Measurements from ENCODE around the gene PPP2R1B. TPM values are rescaled to one million over a fixed set of nuclear protein-coding genes. Genes with fewer than 3 reads are reported as not detected.
"Not testable (repeated sequence)": the region's sequence is repeated elsewhere in the genome, so short reads cannot be mapped to it uniquely, and the experiment has no call there.

PPP2R1B gene
- polyA plus RNA-seq, 3 donors from 2014 or later: 12.0 to 20.3 (median 13.4) TPM

GRCh38 chr11:111776398-111777093 is 10.4 kb upstream of the PPP2R1B start:
- Mint-ChIP-seq H3K4me1 (no peaks in the 10 kb centered on the region), H3K36me3 (no peaks in the 10 kb centered on the region), H3K4me3 (no peak overlapping the region), H3K9me3 (no peaks in the 10 kb centered on the region), H3K27ac (no peak overlapping the region), H3K27me3 (ENCODE audit: low read depth in 3 of 3) (peaks cover 1 to 3% (median 2%) of the 10 kb centered on the region in 3 donors)
- DNase-seq: no peak

- Mint-ChIP-seq H3K27ac (no peak overlapping the region), H3K27me3 (ENCODE audit: low read depth in 3 of 3) (peaks cover 1 to 2% (median 1%) of the 10 kb centered on the region in 3 donors)
These were observed 8.9 kb upstream of the PPP2R1B start for GRCh38 chr11:111774955-111775710.

GRCh38 chr11:111772535-111772934 is 6.3 kb upstream of the PPP2R1B start:
- H3K4me3 Mint-ChIP-seq: no peak overlapping the region

More at GRCh38 chr11:111774955-111775710, 8.9 kb upstream of the PPP2R1B start:
- Mint-ChIP-seq H3K36me3 (no peaks in the 10 kb centered on the region), H3K4me1 (no peaks in the 10 kb centered on the region), H3K9me3 (no peaks in the 10 kb centered on the region), H3K4me3 (no peak overlapping the region)
- no peak for DNase-seq

GRCh38 chr11:111771205-111771604 is 5.0 kb upstream of the PPP2R1B start:
- H3K9me3 Mint-ChIP-seq; H3K27me3 Mint-ChIP-seq (ENCODE audit: low read depth in 3 of 3); H3K4me3 Mint-ChIP-seq; DNase-seq; H3K27ac Mint-ChIP-seq; H3K36me3 Mint-ChIP-seq: not testable (repeated sequence)
- peaks cover 9 to 10% of the 10 kb centered on the region in 2 donors for H3K4me1 Mint-ChIP-seq

More at GRCh38 chr11:111772535-111772934, 6.3 kb upstream of the PPP2R1B start:
- no peaks in the 10 kb centered on the region for H3K9me3 Mint-ChIP-seq
- no peak for DNase-seq
- no peaks in the 10 kb centered on the region for H3K36me3 Mint-ChIP-seq
- H3K27me3 Mint-ChIP-seq (ENCODE audit: low read depth in 3 of 3): peaks cover 0 to 1% (median 0%) of the 10 kb centered on the region in 3 donors
- no peak overlapping the region for H3K27ac Mint-ChIP-seq
- no peaks in the 10 kb centered on the region for H3K4me1 Mint-ChIP-seq

- H3K27me3 Mint-ChIP-seq (ENCODE audit: low read depth in 3 of 3): peaks cover 0 to 4% (median 0%) of the 10 kb centered on the region in 3 donors
- no peak overlapping the region for H3K4me3 Mint-ChIP-seq
- peaks cover 11 to 13% of the 10 kb centered on the region in 2 donors for H3K4me1 Mint-ChIP-seq
- no peaks in the 10 kb centered on the region for H3K9me3 Mint-ChIP-seq
- H3K27ac Mint-ChIP-seq: no peak overlapping the region
- H3K36me3 Mint-ChIP-seq: no peaks in the 10 kb centered on the region
- no peak for DNase-seq
These were observed 4.5 kb upstream of the PPP2R1B start for GRCh38 chr11:111770581-111771134.

GRCh38 chr11:111766834-111767142 is 599 bp upstream of the PPP2R1B start:
- Mint-ChIP-seq H3K27me3 (ENCODE audit: low read depth in 3 of 3) (peaks cover 0 to 6% (median 0%) of the 10 kb centered on the region in 3 donors), H3K4me3 (peak overlapping the region; percentile 96 to 100 (median 99)), H3K27ac (peak overlapping the region; percentile 82 to 98 (median 96)), H3K36me3 (peaks cover 0 to 13% (median 5%) of the 10 kb centered on the region in 3 donors), H3K4me1 (peaks cover 27 to 39% of the 10 kb centered on the region in 2 donors), H3K9me3 (no peaks in the 10 kb centered on the region)
- no peak for DNase-seq

- no peak for DNase-seq
- peaks cover 27 to 39% of the 10 kb centered on the region in 2 donors for H3K4me1 Mint-ChIP-seq
These were observed 737 bp downstream of the PPP2R1B start for GRCh38 chr11:111765320-111765983.

GRCh38 chr11:111764621-111765020 is 1.6 kb downstream of the PPP2R1B start:
- no peaks in the 10 kb centered on the region for H3K9me3 Mint-ChIP-seq
- peaks cover 7 to 24% (median 8%) of the 10 kb centered on the region in 3 donors for H3K36me3 Mint-ChIP-seq
- no peak for DNase-seq
- peaks cover 27 to 39% of the 10 kb centered on the region in 2 donors for H3K4me1 Mint-ChIP-seq
- peak overlapping the region in 2 of 6 donors; percentile 65 to 92 for H3K27ac Mint-ChIP-seq
- H3K4me3 Mint-ChIP-seq: peak overlapping the region; percentile 43 to 100 (median 99)
- H3K27me3 Mint-ChIP-seq (ENCODE audit: low read depth in 3 of 3): peaks cover 0 to 6% (median 0%) of the 10 kb centered on the region in 3 donors

More at GRCh38 chr11:111765320-111765983, 737 bp downstream of the PPP2R1B start:
- peak overlapping the region; percentile 82 to 97 (median 94) for H3K27ac Mint-ChIP-seq
- peak overlapping the region; percentile 96 to 100 (median 99) for H3K4me3 Mint-ChIP-seq
- H3K9me3 Mint-ChIP-seq: no peaks in the 10 kb centered on the region
- H3K27me3 Mint-ChIP-seq (ENCODE audit: low read depth in 3 of 3): peaks cover 0 to 6% (median 0%) of the 10 kb centered on the region in 3 donors
- H3K36me3 Mint-ChIP-seq: peaks cover 4 to 19% (median 5%) of the 10 kb centered on the region in 3 donors

GRCh38 chr11:111762981-111763643 is 3.1 kb downstream of the PPP2R1B start:
- H3K4me3 Mint-ChIP-seq: no peak overlapping the region
- no peaks in the 10 kb centered on the region for H3K9me3 Mint-ChIP-seq
- H3K4me1 Mint-ChIP-seq: peaks cover 27 to 39% of the 10 kb centered on the region in 2 donors
- peaks cover 15 to 37% (median 18%) of the 10 kb centered on the region in 3 donors for H3K36me3 Mint-ChIP-seq
- H3K27me3 Mint-ChIP-seq (ENCODE audit: low read depth in 3 of 3): peaks cover 0 to 6% (median 0%) of the 10 kb centered on the region in 3 donors
- H3K27ac Mint-ChIP-seq: no peak overlapping the region
- DNase-seq: no peak

- Mint-ChIP-seq H3K27me3 (ENCODE audit: low read depth in 3 of 3) (peaks cover 0 to 6% (median under 1%) of the 10 kb centered on the region in 3 donors), H3K4me3 (no peak overlapping the region), H3K4me1 (peaks cover 27 to 39% of the 10 kb centered on the region in 2 donors), H3K9me3 (peaks cover 0 to 2% (median 0%) of the 10 kb centered on the region in 6 donors), H3K36me3 (peaks cover 20 to 43% (median 23%) of the 10 kb centered on the region in 3 donors), H3K27ac (peak overlapping the region in 1 of 6 donors; percentile 21)
- DNase-seq: no peak
These were observed 3.7 kb downstream of the PPP2R1B start for GRCh38 chr11:111762526-111762925.

- Mint-ChIP-seq H3K36me3 (peaks cover 20 to 47% (median 27%) of the 10 kb centered on the region in 3 donors), H3K27me3 (ENCODE audit: low read depth in 3 of 3) (peaks cover 0 to 2% (median 2%) of the 10 kb centered on the region in 3 donors), H3K27ac (no peak overlapping the region), H3K9me3 (peaks cover 0 to 2% (median 0%) of the 10 kb centered on the region in 6 donors), H3K4me1 (peaks cover 16 to 27% of the 10 kb centered on the region in 2 donors), H3K4me3 (no peak overlapping the region)
- no peak for DNase-seq
These were observed 5.2 kb downstream of the PPP2R1B start for GRCh38 chr11:111761036-111761435.

GRCh38 chr11:111759778-111760407 is 6.3 kb downstream of the PPP2R1B start:
- Mint-ChIP-seq H3K27ac (peak overlapping the region in 1 of 6 donors; percentile 38), H3K9me3 (peaks cover 0 to 2% (median 0%) of the 10 kb centered on the region in 6 donors), H3K36me3 (peaks cover 20 to 51% (median 27%) of the 10 kb centered on the region in 3 donors), H3K4me3 (no peak overlapping the region), H3K27me3 (ENCODE audit: low read depth in 3 of 3) (peaks cover 0 to 2% (median 0%) of the 10 kb centered on the region in 3 donors), H3K4me1 (peaks cover 9 to 18% of the 10 kb centered on the region in 2 donors)
- no peak for DNase-seq
